H1 (cell line): ENCODE measurements around the gene UPK1B. TPM values are rescaled to one million over a fixed set of nuclear protein-coding genes. Genes with fewer than 3 reads are reported as not detected.

Source experiments
- CHD7 ChIP-seq: fragments of 300-600 bp; sonication (generic); IDR thresholded peaks from 2 replicates; pipeline ENCODE4 v1.7.1; 2012; ENCODE audit warnings: low read length, moderate library complexity, mild to moderate bottlenecking, inconsistent platforms; ENCODE audit not compliant: insufficient replicate concordance
- EZH2 ChIP-seq: fragments of 200-600 bp; sonication (generic); IDR thresholded peaks from 2 replicates; pipeline ENCODE4 v1.7.1; 2012; ENCODE audit warnings: low read depth, mild to moderate bottlenecking, moderate library complexity, low read length, inconsistent platforms; ENCODE audit not compliant: severe bottlenecking
- JUN ChIP-seq: IDR thresholded peaks from 2 replicates; pipeline ENCODE4 v1.6.1; 2011; ENCODE audit warnings: low read depth, mild to moderate bottlenecking, improper control_type of control experiment, low read length
- KDM1A ChIP-seq: fragments of 200-600, 300-600 bp; sonication (generic); IDR thresholded peaks from 2 replicates; pipeline ENCODE4 v1.7.1; 2016; ENCODE audit warnings: mild to moderate bottlenecking, low read length, borderline replicate concordance
- PHF8 ChIP-seq: fragments of 200-600 bp; sonication (generic); conservative IDR thresholded peaks from 2 replicates; pipeline ENCODE4 v1.7.1; 2012; ENCODE audit warnings: low read depth, mild to moderate bottlenecking, inconsistent platforms, low read length, moderate library complexity
- SIRT6 ChIP-seq: IDR thresholded peaks from one replicate; pipeline ENCODE4 v1.7.1; 2012; ENCODE audit warnings: low read length, inconsistent platforms
- polyA plus RNA-seq, 7 experiments: library from polyadenylated mRNA; depleted of rRNA in 3 of 7; stranded (reverse) in 5 of 7; unstranded in 2 of 7; fragments of >200 nt in 5 of 7; fragments of 200-250 nt in 2 of 7; gene quantifications; 1 replicate in 5 of 7; 2 replicates in 1 of 7; 4 replicates in 1 of 7; pipeline versions ENCODE4 v1.2.1 to v1.2.3, GENCODE V29; 2011 to 2013; ENCODE audit warnings: missing spikeins in 2 of 7, mixed read lengths in 2 of 7
- total RNA-seq: library from RNA; stranded (reverse); fragmentation: NEBNext Ultra II Directional; extraction: Animal tissue kit (Norgen Biotek cat#: 25700); gene quantifications from 2 replicates; pipeline ENCODE4 v1.2.1, GENCODE V29; 2021

Gene UPK1B
- total and polyA plus RNA-seq, 2 of the 8 experiments (the other 6 are each of a cell fraction or from before 2014, with no cell fraction given) = 0.67 to 0.68 TPM

- TF ChIP-seq CHD7 (no peak), JUN (no peak), EZH2 (no peak), SIRT6 (no peak), PHF8 (no peak), KDM1A (no peak)
- TF ChIP-seq, all 59 proteins: peak for 0
Measured at GRCh38 chr3:119177321-119177720, 3.9 kb downstream of the UPK1B start (continued).
